HL-60 (cell line): ENCODE data around the gene ADAMTSL3.

Source experiments
- DNase-seq, 2 experiments: peaks; one replicate each; pipeline ENCODE4 v3.0.0-alpha.2; 2010 to 2020; ENCODE audit warnings: low read depth in 1 of 2, low spot score in 1 of 2
- H3K27ac ChIP-seq: fragments of 250-450 bp; sonication (Bioruptor Pico); replicated peaks from 2 replicates; pipeline ENCODE4 v1.5.1; 2020; ENCODE audit warnings: mild to moderate bottlenecking, moderate library complexity
- H3K27me3 ChIP-seq: fragments of 250-450 bp; sonication (Bioruptor Pico); 2 replicates; pipeline ENCODE4 v1.5.1; 2021; ENCODE audit warnings: mild to moderate bottlenecking, moderate library complexity; ENCODE audit not compliant: insufficient read depth, poor library complexity, severe bottlenecking
- H3K4me3 ChIP-seq: replicated peaks from 2 replicates; pipeline ENCODE4 v1.5.1; 2011; ENCODE audit warnings: mild to moderate bottlenecking, control low read depth, low read length; ENCODE audit not compliant: insufficient read depth
- GABPA ChIP-seq: IDR thresholded peaks from 2 replicates; pipeline ENCODE4 v1.6.1; 2012; ENCODE audit warnings: low read depth
- POLR2AphosphoS5 ChIP-seq: IDR thresholded peaks from 2 replicates; pipeline ENCODE4 v1.6.1; 2012; ENCODE audit warnings: low read depth
- SPI1 ChIP-seq: IDR thresholded peaks from 2 replicates; pipeline ENCODE4 v1.6.1; 2012; ENCODE audit warnings: low read depth, mild to moderate bottlenecking, borderline replicate concordance
- TF ChIP-seq, protein P1 (sequence below): IDR thresholded peaks from 2 replicates; pipeline ENCODE4 v1.6.1; 2012; ENCODE audit warnings: low read depth; ENCODE audit not compliant: insufficient replicate concordance
- TF ChIP-seq, protein P2 (sequence below): IDR thresholded peaks from one replicate; pipeline ENCODE4 v1.5.1; 2011; ENCODE audit warnings: low read length, control low read depth, inconsistent platforms; ENCODE audit not compliant: insufficient read depth

The ADAMTSL3 gene

DNA sequence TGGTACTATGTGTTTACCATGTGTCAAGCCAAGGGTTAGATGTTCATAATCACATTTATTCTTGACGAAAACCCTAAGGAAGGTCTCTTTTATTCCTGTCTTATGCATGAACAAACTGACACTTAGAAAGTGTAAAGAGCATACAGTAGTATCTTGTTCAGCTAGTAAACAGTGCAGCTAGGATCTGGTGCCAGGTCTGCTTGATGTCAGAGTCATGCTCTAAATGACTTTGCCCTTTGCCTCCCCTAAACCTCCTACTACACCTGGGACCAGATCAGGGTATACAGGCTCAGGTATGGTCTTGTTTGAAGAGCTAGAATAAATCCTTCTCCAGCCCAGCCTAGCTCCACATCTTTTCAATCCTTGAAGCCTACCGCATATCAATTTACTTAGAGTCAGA is 232.4 kb downstream of the ADAMTSL3 start:
- no peaks in the 10 kb centered on the region for H3K27me3 ChIP-seq
- TF ChIP-seq, protein P1, sequence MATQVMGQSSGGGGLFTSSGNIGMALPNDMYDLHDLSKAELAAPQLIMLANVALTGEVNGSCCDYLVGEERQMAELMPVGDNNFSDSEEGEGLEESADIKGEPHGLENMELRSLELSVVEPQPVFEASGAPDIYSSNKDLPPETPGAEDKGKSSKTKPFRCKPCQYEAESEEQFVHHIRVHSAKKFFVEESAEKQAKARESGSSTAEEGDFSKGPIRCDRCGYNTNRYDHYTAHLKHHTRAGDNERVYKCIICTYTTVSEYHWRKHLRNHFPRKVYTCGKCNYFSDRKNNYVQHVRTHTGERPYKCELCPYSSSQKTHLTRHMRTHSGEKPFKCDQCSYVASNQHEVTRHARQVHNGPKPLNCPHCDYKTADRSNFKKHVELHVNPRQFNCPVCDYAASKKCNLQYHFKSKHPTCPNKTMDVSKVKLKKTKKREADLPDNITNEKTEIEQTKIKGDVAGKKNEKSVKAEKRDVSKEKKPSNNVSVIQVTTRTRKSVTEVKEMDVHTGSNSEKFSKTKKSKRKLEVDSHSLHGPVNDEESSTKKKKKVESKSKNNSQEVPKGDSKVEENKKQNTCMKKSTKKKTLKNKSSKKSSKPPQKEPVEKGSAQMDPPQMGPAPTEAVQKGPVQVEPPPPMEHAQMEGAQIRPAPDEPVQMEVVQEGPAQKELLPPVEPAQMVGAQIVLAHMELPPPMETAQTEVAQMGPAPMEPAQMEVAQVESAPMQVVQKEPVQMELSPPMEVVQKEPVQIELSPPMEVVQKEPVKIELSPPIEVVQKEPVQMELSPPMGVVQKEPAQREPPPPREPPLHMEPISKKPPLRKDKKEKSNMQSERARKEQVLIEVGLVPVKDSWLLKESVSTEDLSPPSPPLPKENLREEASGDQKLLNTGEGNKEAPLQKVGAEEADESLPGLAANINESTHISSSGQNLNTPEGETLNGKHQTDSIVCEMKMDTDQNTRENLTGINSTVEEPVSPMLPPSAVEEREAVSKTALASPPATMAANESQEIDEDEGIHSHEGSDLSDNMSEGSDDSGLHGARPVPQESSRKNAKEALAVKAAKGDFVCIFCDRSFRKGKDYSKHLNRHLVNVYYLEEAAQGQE: no peak
- no peak for TF ChIP-seq SPI1
- no peak for TF ChIP-seq GABPA
- H3K27ac ChIP-seq: no peak overlapping the region
- DNase-seq: no peak
- H3K4me3 ChIP-seq: no peak overlapping the region

DNA sequence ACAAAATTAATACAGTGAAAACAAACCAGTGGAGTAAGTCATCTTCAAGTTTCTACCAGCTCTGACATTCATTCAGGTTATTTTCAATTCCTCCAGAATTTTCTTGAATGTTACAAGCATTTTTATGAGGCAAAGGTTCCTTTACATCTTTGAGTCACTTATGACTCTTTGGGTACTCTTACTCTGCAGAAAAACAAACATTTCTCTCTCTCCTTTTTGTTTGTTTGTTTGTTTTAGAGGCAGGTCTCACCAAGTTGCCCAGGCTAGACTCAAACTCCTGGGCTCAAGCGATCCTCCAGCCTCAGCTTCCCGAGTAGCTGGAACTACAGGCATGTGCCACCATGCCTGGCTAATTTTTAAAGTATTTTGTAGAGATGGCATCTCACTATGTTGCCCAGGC is 233.5 kb downstream of the ADAMTSL3 start:
- no peak for TF ChIP-seq SPI1
- TF ChIP-seq, protein P1: no peak
- TF ChIP-seq, protein P2, sequence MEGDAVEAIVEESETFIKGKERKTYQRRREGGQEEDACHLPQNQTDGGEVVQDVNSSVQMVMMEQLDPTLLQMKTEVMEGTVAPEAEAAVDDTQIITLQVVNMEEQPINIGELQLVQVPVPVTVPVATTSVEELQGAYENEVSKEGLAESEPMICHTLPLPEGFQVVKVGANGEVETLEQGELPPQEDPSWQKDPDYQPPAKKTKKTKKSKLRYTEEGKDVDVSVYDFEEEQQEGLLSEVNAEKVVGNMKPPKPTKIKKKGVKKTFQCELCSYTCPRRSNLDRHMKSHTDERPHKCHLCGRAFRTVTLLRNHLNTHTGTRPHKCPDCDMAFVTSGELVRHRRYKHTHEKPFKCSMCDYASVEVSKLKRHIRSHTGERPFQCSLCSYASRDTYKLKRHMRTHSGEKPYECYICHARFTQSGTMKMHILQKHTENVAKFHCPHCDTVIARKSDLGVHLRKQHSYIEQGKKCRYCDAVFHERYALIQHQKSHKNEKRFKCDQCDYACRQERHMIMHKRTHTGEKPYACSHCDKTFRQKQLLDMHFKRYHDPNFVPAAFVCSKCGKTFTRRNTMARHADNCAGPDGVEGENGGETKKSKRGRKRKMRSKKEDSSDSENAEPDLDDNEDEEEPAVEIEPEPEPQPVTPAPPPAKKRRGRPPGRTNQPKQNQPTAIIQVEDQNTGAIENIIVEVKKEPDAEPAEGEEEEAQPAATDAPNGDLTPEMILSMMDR: no peak
- H3K4me3 ChIP-seq: no peak overlapping the region
- no peak overlapping the region for H3K27ac ChIP-seq
- no peaks in the 10 kb centered on the region for H3K27me3 ChIP-seq
- no peak for DNase-seq

DNA sequence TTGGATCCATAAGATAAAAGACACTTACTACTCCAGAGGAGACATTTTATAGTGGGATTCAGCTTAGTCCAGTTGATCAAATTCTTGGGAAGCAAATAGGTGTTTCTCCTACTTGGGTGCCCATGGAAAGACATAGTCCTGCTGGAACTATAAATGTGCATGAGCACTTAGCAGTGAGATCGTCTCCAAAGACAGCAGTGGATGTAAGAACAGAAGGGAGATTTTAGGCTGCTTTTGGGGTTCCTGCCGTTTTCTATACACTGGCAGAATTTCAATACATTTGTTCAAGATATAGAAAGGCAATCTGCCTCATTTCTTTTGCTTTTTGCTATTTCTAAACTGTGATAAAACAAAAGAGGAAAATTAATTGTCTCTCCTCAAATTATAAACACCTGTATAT is 234.0 kb downstream of the ADAMTSL3 start:
- Histone ChIP-seq H3K27ac (no peak overlapping the region), H3K4me3 (no peak overlapping the region), H3K27me3 (no peaks in the 10 kb centered on the region)
- DNase-seq: no peak
- TF ChIP-seq, protein P1: no peak
- no peak for TF ChIP-seq SPI1
- TF ChIP-seq, protein P2: no peak
- no peak for TF ChIP-seq GABPA
- TF ChIP-seq POLR2AphosphoS5: no peak

DNA sequence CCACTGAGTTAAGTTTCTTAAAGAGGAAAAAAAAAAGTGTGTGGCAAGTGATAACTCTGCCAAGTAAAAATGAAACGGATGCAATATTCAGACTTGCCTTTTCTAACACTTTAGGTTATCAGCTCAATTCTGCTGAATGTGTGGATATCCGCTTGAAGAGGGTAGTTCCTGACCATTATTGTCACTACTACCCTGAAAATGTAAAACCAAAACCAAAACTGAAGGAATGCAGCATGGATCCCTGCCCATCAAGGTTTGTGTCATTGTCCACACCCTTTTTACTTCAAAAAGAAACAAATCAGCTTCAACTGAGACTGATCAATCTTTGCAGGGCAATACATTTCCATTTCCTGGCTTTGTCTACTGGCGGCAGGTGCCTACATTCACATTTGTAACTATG is 236.1 kb downstream of the ADAMTSL3 start:
- H3K27me3 ChIP-seq: no peaks in the 10 kb centered on the region
- H3K27ac ChIP-seq: no peak overlapping the region
- H3K4me3 ChIP-seq: no peak overlapping the region
- TF ChIP-seq, protein P1: no peak
- no peak for TF ChIP-seq SPI1
- TF ChIP-seq, protein P2: no peak
- no peak for DNase-seq
